HFF-Myc (cell line): ENCODE measurements around the gene SLC16A12.
A peak's percentile ranks its signal among the peaks of the same experiment; 100 is the strongest.

Source experiments
- DNase-seq: peaks from one replicate; pipeline ENCODE4 v3.0.0-alpha.2; 2011; ENCODE audit warnings: low read depth; ENCODE audit errors: extremely low read depth
- H3K4me3 ChIP-seq: replicated peaks from 2 replicates; pipeline ENCODE4 v1.5.1; 2011; ENCODE audit warnings: low read depth, mild to moderate bottlenecking, control low read depth, low read length
- CTCF ChIP-seq: IDR thresholded peaks from 2 replicates; pipeline ENCODE4 v1.5.1; 2012; ENCODE audit warnings: mild to moderate bottlenecking, low read depth, low read length, control low read depth; ENCODE audit errors: missing control alignments

The SLC16A12 gene

GRCh38 chr10:89470628-89471027 is 64.8 kb downstream of the SLC16A12 start:
- no peak overlapping the region for H3K4me3 ChIP-seq
- DNase-seq: no peak
- TF ChIP-seq CTCF: no peak

- no peak overlapping the region for H3K4me3 ChIP-seq
- no peak for DNase-seq
- TF ChIP-seq CTCF: no peak
Measured at GRCh38 chr10:89469517-89469916, 65.9 kb downstream of the SLC16A12 start.

DNA sequence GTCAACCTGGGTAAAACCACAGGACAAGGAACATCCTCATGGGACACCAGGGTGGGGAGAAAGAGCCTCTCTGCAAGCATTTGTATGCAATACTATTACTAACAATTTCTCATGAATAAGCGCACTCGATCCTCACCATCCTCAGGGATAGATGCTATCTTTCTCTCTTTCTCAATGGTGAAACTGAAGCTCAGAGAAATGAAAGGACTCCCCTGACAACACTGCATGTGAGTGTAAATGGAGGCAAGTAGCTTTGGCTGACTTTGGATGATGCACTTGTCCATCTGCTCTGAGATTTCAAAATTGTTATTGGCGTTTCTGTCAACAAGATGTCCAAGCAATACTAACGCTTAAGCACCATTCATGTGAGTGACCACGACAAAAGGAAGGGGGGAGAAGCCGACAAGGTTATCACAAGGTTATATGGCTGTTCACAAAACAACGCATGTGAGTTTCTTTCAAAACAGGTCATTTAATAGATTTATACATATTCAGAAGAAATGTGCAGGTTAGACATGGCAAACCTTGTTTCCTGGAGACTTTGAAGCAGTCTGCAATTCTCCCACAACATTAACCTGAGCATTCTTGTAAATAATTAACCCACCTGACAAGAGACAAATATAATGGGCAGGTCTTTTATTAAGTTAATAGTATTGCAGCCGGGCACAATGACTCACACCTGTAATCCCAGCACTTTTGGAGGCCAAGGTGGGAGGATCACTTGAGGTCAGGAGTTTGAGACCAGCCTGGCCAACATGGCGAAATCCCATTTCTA is 67.0 kb downstream of the SLC16A12 start:
- no peak overlapping the region for H3K4me3 ChIP-seq
- no peak for TF ChIP-seq CTCF
- no peak for DNase-seq

GRCh38 chr10:89466599-89467035 is 68.8 kb downstream of the SLC16A12 start:
- peak; percentile 62 for TF ChIP-seq CTCF
- no peak for DNase-seq
- H3K4me3 ChIP-seq: no peak overlapping the region

GRCh38 chr10:89465196-89465595 is 70.2 kb downstream of the SLC16A12 start:
- H3K4me3 ChIP-seq: no peak overlapping the region
- no peak for TF ChIP-seq CTCF
- no peak for DNase-seq

DNA sequence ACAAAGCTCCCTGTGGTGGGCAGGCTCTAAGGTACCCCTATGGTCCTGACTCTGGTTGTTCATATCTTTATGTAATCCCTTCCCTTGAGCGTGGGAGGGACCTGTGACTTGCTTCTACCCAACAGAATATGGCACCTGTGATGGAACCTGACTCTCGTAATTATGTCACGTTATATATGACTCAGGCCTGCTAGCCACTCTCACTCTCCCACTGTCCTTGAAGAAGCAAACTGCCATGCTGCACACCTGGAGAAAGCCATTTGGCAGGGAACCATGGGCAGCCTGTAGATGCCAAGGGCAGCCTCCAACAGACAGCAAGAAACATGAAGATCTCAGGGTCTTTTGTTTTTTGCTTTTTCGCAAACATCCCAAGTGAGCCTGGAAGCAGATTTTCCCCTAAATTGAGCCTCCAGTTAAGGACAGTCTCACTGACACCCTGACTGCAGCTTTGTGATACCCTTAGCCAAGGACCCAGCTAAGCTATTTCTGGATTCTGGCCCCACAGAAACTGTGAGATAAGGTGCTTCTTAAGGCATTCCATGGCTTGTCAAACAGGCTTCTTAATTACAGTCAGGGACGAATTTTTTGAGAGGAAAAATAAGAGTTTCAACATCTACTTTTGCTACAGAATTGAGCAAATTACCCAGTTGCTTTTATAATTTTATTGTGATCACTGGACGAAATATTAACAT is 71.4 kb downstream of the SLC16A12 start:
- no peak for DNase-seq
- H3K4me3 ChIP-seq: no peak overlapping the region
- no peak for TF ChIP-seq CTCF
